GM03348 (cell line): ENCODE results near the gene VWA8.

Source experiments
- DNase-seq: peaks from one replicate; pipeline ENCODE4 v3.0.0; 2012; ENCODE audit warnings: low spot score

Gene VWA8

DNA sequence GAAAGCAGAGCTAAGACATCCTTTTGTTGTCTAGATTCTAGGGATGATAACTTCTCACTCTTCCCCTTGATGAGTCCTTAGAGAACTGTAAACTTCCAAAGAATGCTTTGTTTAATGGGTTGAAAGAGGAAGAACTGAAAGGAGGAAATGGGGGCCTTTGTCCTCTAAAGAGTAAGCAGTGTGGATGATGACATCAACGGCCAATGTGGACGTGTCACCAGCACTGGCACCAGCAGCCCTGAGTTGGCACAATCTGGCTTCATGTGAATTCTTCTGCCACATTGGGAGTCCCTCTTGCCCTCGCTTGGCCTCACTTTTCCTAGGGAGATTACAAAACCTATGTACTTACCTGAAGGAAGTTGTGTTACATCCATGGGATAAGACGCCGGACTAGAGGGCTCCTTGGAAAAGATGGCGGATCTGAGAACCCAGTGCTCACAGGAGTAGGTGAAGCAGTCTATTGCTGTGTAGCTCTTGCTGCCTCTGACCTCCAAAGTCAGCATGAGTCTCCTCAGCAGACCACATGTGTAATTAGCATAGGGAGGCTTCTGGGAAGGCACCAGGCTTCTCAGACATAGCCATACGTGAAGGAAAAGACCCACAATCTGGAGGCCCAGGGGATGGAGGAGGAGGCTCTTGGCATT, 440.8 kb downstream of the VWA8 start:
- no peak for DNase-seq
